ENCODE data around the gene EML3. TPM values are rescaled to one million over a fixed set of nuclear protein-coding genes. Genes with fewer than 3 reads are reported as not detected.
"Not testable (repeated sequence)": the region's sequence is repeated elsewhere in the genome, so short reads cannot be mapped to it uniquely, and the experiment has no call there.

EML3 gene
- total RNA-seq, 1 experiment from 2014 or later, result 9.1 TPM

DNA sequence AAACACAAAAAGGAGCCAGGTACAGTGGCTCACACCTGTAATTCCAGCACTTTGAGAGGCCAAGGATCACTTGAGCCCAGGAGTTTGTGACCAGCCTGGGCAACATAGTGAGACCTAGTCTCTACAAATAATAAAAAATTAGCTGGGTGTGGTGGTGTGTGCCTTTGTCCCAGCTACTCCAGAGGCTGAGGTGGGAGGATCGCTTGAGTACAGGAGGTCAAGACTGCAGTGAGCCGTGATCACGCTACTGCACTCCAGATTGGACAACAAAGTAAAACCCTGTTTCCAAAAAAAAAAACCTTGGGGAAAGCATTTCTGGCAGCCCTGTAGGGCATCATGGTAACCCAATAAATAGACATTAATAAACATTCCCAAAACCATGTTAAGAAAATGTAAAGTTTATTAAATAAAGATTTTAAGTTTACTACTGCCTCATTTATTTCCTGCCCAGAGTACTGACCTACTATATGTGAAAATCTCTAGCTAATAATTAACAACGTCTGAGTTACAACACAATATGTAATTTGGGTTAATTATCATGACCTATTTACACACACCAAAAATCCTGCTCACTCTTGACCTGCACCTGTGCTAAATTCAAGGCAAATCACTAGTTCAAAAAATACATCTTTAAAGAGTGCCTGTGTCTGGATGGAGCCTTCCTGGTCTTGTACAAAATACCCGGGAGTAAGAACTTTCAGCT lies 47.3 kb downstream of the EML3 start:
- in situ Hi-C loops (cut with HindIII; ENCODE audit: low pct_unique_long_range_greater_than_20kb, low sequenced_read_pairs), result no loop called here
- no peak for DNase-seq (ENCODE audit: low read depth, low spot score)

DNA sequence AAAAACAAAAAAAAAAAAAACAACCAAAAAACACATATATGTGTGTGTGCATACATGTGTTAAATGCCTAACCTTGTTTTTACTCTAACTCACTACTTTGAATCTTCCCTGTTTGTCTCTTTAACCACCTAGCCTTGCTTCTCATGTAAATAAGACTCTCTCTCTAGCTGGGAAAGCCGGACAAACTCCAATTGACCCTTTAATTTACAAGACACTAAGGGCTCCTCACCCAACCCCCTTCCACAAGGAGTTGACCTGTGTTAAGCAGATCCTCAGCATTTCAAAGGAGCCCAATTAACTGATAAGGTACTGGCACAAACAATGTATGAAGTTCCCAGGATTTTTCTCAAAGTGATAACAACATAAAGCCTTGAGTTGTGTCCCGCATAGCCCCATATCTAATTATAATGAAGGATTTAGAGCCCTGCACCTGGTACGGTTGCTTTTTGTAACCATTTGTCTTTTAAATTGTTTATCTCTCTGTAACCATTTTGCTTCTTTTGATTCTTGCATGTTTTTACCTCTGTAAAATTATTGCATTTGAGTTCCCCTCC lies 50.8 kb downstream of the EML3 start:
- DNase-seq (ENCODE audit: low read depth, low spot score); in situ Hi-C loops (cut with HindIII; ENCODE audit: low pct_unique_long_range_greater_than_20kb, low sequenced_read_pairs): not testable (repeated sequence)

DNA sequence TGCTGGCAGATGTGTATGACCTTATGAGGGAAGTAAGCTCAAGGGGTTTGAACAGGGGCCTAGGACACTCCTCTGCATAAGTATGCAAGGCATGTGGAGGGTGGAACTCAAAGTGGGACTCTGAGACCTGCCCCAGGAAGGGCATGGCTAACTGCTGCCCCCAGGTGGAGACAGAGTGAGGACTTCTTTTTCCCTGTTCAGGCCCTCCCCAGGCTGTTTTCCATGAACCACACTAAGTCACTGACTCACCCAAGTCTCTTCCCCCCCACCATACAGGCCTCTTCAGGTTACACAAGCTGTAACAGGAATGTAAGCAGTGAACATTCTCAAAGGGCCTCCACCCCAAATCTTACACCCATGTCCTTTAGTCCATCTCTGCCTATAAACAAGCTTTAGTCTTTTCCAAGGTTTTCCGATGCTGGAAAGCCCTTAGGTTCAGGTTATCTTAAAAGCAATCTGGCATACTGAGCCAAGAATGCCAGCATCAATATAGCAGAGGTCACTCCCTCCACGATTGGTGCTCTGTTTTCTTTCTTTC lies 51.9 kb downstream of the EML3 start:
- in situ Hi-C loops (cut with HindIII; ENCODE audit: low pct_unique_long_range_greater_than_20kb, low sequenced_read_pairs), result no loop called here
- DNase-seq (ENCODE audit: low read depth, low spot score), result peak; percentile 81

DNA sequence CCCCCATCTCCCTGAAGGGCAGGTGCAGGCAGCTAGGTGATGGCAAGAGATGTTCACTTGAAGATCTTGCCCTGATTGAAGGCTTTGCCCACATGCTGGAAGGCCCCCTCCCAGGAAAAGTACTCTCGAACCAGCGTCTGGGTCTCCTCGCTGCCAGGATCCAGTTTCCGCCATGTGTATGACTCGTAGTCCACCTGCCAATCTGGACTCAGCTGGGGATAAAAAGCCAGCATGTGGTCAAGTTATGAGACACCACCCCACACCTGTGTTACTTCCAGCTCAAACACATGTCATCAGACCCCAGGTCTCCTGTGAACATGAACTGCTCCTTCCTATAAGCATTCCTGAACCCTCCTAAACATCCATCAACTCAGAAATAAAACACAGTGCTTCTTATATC lies 52.9 kb downstream of the EML3 start:
- in situ Hi-C loops (cut with HindIII; ENCODE audit: low pct_unique_long_range_greater_than_20kb, low sequenced_read_pairs); DNase-seq (ENCODE audit: low read depth, low spot score): not testable (repeated sequence)

DNA sequence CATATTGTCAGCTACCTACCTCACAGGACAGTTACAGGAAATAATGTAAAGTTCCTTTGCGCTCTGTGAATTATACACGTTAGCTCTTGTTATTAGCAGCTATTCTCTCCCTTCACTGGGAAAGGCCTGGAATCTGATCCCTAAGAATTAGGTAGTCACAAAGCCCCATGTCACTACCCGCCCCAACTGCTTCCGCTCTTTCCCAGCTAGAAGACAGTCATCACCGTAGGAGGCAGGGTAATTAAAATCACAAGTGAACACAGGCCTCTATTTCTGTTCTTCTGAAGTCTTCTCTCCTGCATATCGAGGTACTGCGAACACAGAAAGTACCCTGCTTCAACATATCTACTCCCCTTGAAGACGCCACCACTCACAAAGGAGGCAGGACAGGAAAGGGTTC lies 53.4 kb downstream of the EML3 start:
- no peak for DNase-seq (ENCODE audit: low read depth, low spot score)
- in situ Hi-C loops (cut with HindIII; ENCODE audit: low pct_unique_long_range_greater_than_20kb, low sequenced_read_pairs), result no loop called here

DNA sequence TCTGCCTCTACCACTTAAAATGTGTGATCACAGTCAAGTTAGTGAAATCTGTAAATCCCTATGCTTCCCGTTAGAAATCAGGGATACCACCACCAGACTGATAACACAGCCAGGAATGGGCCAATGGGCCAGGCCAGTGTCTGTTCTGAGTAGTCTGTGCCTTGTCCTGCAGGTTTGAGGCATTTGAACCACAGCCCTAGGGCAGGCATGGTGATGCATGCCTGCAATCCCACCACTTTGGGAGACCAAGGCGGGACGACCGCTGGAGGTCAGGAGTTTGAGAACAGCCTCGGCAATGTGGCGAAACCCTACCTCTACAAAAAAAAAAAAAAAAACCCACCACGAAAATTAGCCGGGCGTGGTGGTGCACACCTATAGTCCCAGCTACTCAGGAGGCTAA lies 53.9 kb downstream of the EML3 start:
- DNase-seq (ENCODE audit: low read depth, low spot score), result no peak

DNA sequence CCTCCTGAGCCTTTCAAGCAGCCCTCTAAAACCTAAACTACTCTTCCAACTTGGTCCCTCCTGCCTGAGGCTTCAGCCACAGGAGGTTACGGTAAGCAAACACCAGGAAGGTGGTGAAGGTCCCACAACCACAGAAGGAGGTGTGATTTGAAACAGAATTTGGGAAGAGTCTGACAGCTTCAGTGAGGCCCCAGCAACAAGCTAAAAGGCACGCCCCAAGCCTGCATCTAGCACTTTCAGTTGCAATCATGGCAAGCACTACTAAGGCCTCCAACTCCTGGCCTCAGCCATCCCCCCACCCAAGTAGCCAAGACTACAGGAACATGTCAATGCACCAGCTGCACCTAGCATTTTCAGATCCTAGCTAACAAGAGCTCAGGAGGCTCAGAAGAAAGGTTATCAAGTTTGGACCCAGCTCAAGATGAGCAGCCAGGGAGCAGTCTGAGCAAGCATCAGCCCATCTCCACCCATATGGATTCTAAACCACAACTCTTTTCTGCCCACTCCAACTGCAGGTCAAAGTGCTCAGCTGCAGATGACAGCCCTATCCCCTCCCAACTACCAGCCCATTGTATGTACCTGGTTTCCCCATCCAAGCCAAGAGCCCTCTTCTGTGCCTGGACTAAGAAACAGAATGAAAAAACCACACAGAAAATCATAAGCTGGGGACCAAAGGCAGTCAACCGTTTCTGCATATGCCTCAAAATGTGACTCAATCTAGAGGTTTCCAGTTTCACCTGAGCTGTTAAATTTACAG lies 55.5 kb downstream of the EML3 start:
- in situ Hi-C loops (cut with HindIII; ENCODE audit: low pct_unique_long_range_greater_than_20kb, low sequenced_read_pairs), result no loop called here
- no peak for DNase-seq (ENCODE audit: low read depth, low spot score)

More for the DNA sequence above, 53.9 kb downstream of the EML3 start:
- in situ Hi-C loops (cut with HindIII; ENCODE audit: low pct_unique_long_range_greater_than_20kb, low sequenced_read_pairs), result no loop called here

DNA sequence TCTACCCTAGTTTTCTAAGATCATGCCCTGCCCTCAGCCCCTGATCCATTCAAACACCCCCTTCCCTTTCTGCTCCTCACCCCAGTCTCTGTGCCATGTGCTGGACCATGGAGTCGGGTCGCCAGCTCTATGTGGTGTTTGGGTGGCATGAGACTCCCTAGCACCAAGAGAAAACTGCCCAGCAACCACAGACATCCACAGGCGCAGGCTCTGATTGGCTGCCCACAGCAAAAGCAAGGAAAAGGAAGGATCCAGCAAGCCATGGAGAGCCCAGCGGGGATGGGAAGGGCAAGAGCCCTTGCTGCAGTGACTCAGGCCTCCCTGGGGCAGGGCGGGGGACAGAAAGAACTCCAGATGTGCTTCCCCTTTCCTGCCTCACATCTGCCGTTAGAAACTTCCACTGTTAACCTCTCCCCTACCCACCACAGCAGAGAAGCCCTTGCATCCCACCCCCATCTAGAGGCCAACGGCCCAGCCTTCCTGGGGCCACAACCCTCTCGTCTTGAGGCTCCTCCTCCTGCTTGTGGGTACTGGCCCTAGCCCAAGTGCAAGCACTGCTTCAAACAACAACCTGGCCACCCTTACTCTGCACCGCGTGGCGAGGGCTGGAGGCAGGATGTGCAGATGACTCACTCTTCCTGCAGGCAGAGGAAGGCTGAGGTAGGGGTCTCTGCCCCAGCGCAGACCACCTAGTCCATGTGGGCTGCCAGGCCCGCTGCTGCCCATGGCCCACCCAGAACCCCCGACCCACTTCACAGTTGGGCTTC lies 56.3 kb downstream of the EML3 start:
- peak; percentile 93 for DNase-seq (ENCODE audit: low read depth, low spot score)
- in situ Hi-C loops (cut with HindIII; ENCODE audit: low pct_unique_long_range_greater_than_20kb, low sequenced_read_pairs), result no loop called here

DNA sequence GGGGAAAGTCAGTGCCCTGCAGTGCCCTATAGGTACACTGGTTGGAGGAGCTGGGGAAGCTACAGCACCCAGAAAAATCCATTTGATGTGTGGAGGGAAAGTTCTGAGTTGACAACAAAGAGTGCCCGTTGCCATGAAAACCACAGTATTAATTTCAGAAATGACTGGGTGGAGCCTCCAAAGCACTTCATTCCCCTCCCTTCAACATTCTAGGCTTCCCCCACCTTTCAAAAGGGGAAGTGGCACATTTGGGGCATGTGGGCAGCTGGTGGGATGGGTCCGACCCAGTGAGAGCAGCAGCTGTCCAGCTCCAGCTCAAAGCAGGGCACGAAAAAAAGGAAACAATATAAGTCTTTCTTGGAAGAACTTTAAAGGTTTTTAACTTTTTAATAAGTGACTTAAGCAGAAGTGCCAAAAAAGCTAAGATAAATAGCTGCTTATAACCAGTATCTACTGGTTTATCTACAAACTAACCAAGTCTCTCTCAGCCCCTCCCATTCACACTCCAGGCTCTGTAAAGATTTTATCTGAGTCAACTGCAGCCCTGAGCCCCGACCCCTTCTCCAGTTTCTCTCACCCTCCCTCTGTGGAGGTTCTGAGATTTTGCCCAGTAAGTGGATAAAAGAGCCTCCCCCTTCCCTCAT lies 57.0 kb downstream of the EML3 start:
- DNase-seq (ENCODE audit: low read depth, low spot score), result no peak

DNA sequence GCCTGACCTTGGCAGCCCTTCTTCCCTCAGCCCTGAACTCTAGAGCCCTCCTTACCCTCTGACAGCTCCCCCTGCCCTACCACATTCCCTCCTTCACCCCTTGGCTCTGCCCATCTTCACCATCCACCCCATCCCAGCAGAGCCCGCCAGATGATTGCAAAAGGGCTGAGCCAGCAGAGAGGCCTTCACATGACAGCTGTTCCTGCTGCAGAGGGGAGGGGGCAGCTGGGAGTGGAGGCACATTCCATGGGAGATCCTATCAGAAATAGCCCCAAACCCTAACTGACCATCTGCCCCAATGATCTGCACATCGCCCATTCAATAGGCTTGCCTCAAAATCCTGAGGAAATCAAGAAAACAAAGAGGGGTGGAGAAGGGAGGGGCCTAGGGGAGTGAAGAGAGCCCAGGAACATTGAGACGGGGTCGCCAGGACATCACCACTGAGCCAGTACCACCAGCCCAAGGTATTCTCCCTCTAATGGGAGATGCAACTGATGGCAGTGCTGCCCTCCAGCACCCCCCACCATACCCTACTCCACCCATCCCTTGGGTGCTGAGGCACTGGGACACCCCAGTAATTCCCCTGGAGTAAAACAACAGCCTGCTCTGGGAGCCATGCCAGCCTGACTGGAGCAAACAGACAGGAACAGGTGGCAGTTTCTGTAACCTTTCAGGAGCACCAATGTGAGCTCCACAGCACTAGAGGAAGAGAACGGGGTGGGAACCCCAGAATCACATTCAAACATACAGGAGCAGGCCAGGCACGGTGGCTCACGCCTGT lies 58.0 kb downstream of the EML3 start:
- no peak for DNase-seq (ENCODE audit: low read depth, low spot score)
- in situ Hi-C loops (cut with HindIII; ENCODE audit: low pct_unique_long_range_greater_than_20kb, low sequenced_read_pairs), result no loop called here

More for the DNA sequence above, 57.0 kb downstream of the EML3 start:
- in situ Hi-C loops (cut with HindIII; ENCODE audit: low pct_unique_long_range_greater_than_20kb, low sequenced_read_pairs), result no loop called here

DNA sequence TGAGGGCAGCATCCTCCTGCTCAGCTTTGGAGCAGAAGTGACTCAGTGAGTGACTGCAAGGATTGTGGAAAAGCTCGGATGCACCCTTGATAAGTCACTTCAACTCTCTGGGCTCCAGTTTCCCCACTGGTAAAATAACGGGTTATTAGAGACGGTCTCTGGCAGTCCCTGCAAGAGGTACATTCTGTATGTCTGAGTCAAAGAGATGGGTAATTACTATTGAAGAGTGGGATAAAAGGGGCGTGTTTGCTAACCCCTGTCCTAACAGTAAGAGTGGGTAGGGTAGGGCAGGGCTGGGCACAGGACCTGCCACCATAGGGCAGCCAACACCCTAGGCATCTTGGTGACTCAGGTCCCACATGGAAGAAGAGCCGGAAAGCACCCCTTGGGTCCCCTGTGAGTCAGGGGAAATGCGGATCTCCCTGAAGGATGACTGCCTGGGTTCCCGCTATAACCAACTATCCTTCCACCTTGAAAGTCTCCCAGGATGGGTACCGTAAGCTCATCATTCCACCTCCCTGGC lies 58.7 kb downstream of the EML3 start:
- no peak for DNase-seq (ENCODE audit: low read depth, low spot score)
- in situ Hi-C loops (cut with HindIII; ENCODE audit: low pct_unique_long_range_greater_than_20kb, low sequenced_read_pairs), result no loop called here

DNA sequence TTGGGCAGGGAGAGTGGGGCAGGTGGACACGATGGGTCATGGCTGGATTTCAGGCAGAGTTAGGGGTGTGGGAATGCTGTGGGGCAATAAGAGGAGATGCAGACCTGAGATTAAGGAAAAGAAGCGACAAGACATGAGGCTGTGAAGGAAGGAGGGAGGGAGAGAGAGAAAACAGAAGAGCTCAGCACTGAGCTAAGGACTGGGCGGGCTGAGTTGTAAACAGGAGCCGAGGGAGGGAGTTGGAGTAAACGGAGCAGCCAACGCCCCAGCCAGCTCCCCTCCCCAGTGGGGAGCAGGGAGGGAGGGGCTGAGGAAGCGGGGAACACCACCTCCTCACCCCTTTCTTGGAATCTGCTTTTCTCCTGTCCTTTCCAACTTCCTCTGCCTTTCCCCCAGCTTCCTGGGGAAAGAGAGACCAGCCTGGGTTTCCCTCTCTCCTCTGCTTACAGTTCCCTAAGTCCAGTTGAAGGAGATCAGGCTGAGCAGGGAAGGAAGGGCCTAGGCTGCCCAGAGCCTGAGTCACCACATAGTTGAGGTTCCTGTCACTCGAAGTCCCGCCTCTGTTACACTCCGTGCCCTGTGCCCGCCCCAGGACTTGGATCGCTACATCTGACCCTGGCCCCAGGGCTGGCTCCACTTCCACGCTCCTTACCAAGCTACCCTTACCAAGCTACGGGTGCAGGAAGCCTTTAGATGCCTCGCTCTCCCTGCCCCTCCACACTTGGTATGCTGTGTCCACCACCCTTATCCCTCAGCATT lies 59.3 kb downstream of the EML3 start:
- peak; percentile 22 for DNase-seq (ENCODE audit: low read depth, low spot score)
- in situ Hi-C loops (cut with HindIII; ENCODE audit: low pct_unique_long_range_greater_than_20kb, low sequenced_read_pairs), result no loop called here

DNA sequence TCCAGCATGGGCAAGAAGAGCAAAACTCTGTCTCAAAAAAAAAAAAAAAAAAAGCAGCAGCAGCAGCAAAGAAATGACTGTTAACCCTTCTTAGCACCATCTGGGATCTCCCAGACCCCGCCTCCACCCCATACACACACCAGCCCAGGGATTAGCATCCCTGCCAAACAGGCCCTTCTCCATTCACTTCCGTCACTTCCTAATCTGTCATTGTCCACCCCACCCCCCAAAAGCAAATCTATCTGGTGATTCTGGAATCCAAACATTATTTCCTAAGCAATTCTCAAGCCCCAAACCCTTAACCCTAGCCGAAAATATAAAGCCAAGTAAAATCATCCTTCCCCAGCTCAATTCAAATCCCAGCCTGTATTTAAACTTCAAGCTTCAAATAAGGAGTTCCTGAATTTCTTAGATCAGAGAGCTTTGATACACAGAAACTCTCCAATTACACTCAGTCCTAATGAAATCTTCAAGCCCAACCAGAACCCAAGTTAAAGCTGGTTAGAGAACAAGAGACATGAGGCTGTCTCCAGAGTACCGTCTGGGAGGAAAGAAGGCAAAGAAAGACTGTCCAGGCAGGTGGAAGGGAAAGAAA lies 60.0 kb downstream of the EML3 start:
- in situ Hi-C loops (cut with HindIII; ENCODE audit: low pct_unique_long_range_greater_than_20kb, low sequenced_read_pairs), result no loop called here
- DNase-seq (ENCODE audit: low read depth, low spot score), result no peak
